Heart left ventricle (tissue), 13 donors: ENCODE measurements around the gene PEX7.

Source experiments
- POLR2A ChIP-seq, 2 donors: fragments of 450-650 bp; IDR thresholded peaks; one replicate each; pipeline ENCODE4 v1.6.1; 2017; ENCODE audit warnings: antibody characterized with exemption in 2 of 2, mild to moderate bottlenecking in 2 of 2, moderate library complexity in 2 of 2
- TF ChIP-seq, protein P1 (sequence below), 12 donors: fragments of 200-600 bp; sonication (generic) in 4 of 12; IDR thresholded peaks; one replicate each; pipeline versions ENCODE4 v1.5.0 to v1.8.0; 2018 to 2022; ENCODE audit warnings: antibody characterized with exemption in 12 of 12, mild to moderate bottlenecking in 5 of 12
- donor health status: ischemic (EF 13 %, LVEDD 7.1; RV severe dilation, severe dysfunction).
- donor health status: DM: no; HTN: yes; CAD: no.
- donor health status: DM: no; HTN: no; CAD: no.
- donor health status: ischemic (EF 25% LVEDD 6.9; RV normal size, moderate dysfunction).
- donor health status: ischemic (EF 25% LVEDD 5.7; RV mildly dilated, moderate dysfunction).
- donor health status: ischemic (EF 35%, LVEDD 5.7; RV mildly dilated, moderate dysfunction).
- donor health status: nonischemic (EF 11% LVEDD 7.7; RV severe dilation, severe dysfunction).
- donor health status: DM: yes; HTN: yes; CAD: no.
- donor health status: PGD.
- donor health status: ischemic (EF 29% LVEDD 5.4; RV normal size, mild dysfunction).
- donor health status: nonischemic (EF 23%, LVEDD 6.1; RV moderate dilation, normal function).

DNA sequence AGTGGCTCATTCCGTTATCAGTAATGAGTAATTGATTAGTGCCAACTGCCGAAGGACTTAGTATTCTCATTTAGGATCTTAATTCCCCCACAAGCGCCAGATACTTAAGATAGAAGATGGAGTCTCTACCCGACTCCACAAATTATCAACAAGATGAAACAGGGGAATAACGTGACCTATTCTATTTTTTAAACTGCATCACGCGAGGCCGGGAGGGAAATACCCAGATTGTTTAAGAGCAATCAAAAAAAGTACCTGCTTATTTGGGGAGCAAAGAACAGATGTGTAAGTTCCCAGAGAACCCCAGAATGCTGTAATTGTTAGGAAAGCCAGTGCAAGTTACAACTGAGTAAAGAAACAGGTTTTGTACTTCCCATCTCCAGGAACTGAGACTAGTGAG lies 29.0 kb upstream of the PEX7 start:
- TF ChIP-seq, protein P1, sequence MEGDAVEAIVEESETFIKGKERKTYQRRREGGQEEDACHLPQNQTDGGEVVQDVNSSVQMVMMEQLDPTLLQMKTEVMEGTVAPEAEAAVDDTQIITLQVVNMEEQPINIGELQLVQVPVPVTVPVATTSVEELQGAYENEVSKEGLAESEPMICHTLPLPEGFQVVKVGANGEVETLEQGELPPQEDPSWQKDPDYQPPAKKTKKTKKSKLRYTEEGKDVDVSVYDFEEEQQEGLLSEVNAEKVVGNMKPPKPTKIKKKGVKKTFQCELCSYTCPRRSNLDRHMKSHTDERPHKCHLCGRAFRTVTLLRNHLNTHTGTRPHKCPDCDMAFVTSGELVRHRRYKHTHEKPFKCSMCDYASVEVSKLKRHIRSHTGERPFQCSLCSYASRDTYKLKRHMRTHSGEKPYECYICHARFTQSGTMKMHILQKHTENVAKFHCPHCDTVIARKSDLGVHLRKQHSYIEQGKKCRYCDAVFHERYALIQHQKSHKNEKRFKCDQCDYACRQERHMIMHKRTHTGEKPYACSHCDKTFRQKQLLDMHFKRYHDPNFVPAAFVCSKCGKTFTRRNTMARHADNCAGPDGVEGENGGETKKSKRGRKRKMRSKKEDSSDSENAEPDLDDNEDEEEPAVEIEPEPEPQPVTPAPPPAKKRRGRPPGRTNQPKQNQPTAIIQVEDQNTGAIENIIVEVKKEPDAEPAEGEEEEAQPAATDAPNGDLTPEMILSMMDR (IDR thresholded peaks at IDR 0.05): no peak
- TF ChIP-seq POLR2A (IDR thresholded peaks at IDR 0.05): no peak
